Activated CD4-positive, alpha-beta memory T cell treated with anti-CD3 and anti-CD28 coated beads for 36 hours (primary cell): ENCODE results near the gene CEP97. TPM values are rescaled to one million over a fixed set of nuclear protein-coding genes. Genes with fewer than 3 reads are reported as not detected.

Experiments used
- CTCF ChIA-PET: fragments of 350-600 bp; sonication (Branson Sonifier 250); formaldehyde crosslinking; loops from one replicate; lab custom pipeline; 2021; ENCODE audit warnings: antibody characterized with exemption, inconsistent platforms; lab: Charles Lee
- POLR2A ChIA-PET: fragments of 350-600 bp; sonication (Branson Sonifier 250); formaldehyde crosslinking; loops from one replicate; lab custom pipeline; 2021; ENCODE audit warnings: antibody characterized with exemption; lab: Charles Lee
- DNase-seq: peaks from one replicate; pipeline ENCODE4 v3.0.0-alpha.2; 2020
- H3K27ac Mint-ChIP-seq: one replicate; pipeline ENCODE4 v1.8.0; 2021; ENCODE audit warnings: mixed read lengths
- H3K27me3 Mint-ChIP-seq: one replicate; pipeline ENCODE4 v1.8.0; 2021; ENCODE audit warnings: mixed read lengths
- H3K36me3 Mint-ChIP-seq: one replicate; pipeline ENCODE4 v1.8.0; 2021; ENCODE audit warnings: mixed read lengths
- H3K4me1 Mint-ChIP-seq: one replicate; pipeline ENCODE4 v1.8.0; 2021; ENCODE audit warnings: low read depth, mixed read lengths
- H3K4me3 Mint-ChIP-seq: one replicate; pipeline ENCODE4 v1.8.0; 2021; ENCODE audit warnings: mild to moderate bottlenecking, mixed read lengths
- H3K9me3 Mint-ChIP-seq: one replicate; pipeline ENCODE4 v1.8.0; 2021; ENCODE audit warnings: mixed read lengths
- intact Hi-C: fragments of 100-400 bp; cut with micrococcal nuclease; formaldehyde crosslinking; loops from one replicate; pipeline ENCODE4 v1.15.1; 2023
- total RNA-seq, 2 experiments: library from RNA; stranded (reverse); gene quantifications; one replicate each; pipeline ENCODE4 v1.2.3, GENCODE V29; 2021

Gene CEP97
- total RNA-seq, 2 experiments from 2014 or later, result 16.6 to 17.9 TPM

DNA sequence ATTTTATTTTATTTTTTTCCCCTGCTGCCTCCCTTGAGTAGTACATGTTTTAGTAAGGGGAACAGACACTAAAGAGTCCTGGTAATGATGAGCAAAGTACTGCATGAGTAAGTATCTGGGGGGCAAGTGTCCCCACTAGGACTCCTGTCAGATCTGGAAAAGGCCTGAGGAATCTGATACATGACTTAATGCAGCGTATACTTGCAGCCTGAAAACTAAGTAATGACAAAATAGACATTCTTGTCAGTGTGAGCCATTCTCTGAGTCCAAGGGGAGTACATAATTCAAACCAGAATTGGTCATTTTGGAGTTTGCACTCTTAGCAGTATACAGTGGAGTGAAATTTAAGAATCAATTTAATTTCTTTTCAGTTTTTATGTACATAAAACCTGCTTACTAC lies 82.1 kb downstream of the CEP97 start:
- peaks cover 16% of the 10 kb centered on the region for H3K36me3 Mint-ChIP-seq
- ChIA-PET POLR2A (no interaction called here), CTCF (interaction anchor here (0.8 to 13.8 kb wide), 6 partner anchors 8 to 421 kb away, joined by 3 to 391 read pairs (median 4); no protein-coding TSS in a partner anchor)
- H3K4me1 Mint-ChIP-seq, result peaks cover 41% of the 10 kb centered on the region
- H3K27ac Mint-ChIP-seq, result no peak overlapping the region
- no peaks in the 10 kb centered on the region for H3K27me3 Mint-ChIP-seq
- intact Hi-C loops, result loop anchor here (10.0 kb wide), 1 partner anchor 568 kb away; no protein-coding TSS in a partner anchor
- H3K4me3 Mint-ChIP-seq, result no peak overlapping the region
- DNase-seq, result no peak
- no peaks in the 10 kb centered on the region for H3K9me3 Mint-ChIP-seq

DNA sequence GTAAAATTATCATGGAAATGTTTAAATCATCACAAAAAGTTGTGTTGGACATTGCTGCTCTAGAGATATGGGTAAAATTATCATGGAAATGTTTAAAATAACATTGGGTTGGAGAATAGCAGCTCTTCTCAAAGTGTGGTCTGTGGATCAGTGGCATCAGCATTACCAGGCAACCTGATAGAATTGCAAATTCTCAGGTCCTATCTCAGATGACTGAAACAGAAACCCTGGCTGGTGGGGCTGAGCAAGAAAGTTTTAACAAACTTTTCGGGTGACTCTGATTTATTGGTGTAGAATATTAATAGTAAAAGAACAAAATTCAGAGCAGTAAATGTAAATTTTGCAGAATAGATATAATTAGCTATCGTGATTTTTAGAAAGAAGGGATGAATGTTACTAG lies 83.5 kb downstream of the CEP97 start:
- Mint-ChIP-seq H3K9me3 (no peaks in the 10 kb centered on the region), H3K4me3 (no peak overlapping the region), H3K36me3 (peaks cover 13% of the 10 kb centered on the region), H3K27me3 (no peaks in the 10 kb centered on the region), H3K27ac (no peak overlapping the region), H3K4me1 (peaks cover 47% of the 10 kb centered on the region)
- ChIA-PET CTCF (interaction anchor here (0.7 to 13.8 kb wide), 10 partner anchors 9 to 729 kb away, joined by 3 to 391 read pairs (median 4); no protein-coding TSS in a partner anchor), POLR2A (no interaction called here)
- peak; percentile 36 for DNase-seq
- intact Hi-C loops, result loop anchor here (2.0 to 10.0 kb wide), 3 partner anchors 129 to 729 kb away; no protein-coding TSS in a partner anchor

DNA sequence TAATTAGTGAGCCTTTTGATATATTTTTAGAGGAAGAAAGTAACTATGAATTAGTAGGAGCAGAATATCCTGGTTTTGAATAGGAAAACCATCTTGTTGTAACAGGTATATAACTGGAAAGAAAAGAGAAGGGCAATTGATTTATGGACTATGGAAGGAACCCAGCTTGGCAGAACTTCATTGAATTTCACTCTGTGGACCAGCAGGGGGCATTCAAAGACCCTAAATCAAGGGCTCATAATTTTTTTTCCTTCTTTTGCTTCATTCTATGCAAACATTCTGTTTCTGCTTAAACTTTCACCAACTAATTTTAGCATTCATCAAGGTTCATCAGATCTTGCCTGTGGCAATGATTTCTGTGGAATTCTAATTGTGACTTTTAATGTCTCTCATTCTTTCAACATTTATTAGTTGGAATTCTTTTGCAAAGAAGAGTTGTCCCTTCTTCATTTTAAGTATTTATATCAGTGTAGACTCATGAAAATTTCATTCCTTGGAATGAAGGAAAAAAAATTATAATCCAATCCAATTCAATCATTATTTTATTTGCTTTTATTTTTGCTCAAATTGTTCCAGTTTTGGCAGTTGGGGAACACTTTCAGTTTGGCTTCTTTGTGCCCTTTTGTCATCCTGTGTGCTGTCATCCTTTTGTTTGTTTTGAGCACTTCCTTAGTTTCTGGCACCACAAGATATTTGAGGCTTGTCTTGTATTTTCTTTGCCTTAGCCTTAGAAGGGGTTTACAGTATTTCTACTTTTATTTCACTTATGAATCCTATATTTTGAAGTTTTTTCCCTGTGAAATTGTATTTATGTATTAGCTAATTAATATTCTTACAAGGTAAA lies 85.0 kb downstream of the CEP97 start:
- Mint-ChIP-seq H3K27ac (no peak overlapping the region), H3K4me3 (no peak overlapping the region), H3K4me1 (peaks cover 43% of the 10 kb centered on the region), H3K9me3 (no peaks in the 10 kb centered on the region), H3K36me3 (peaks cover 5% of the 10 kb centered on the region), H3K27me3 (no peaks in the 10 kb centered on the region)
- peak; percentile 31 for DNase-seq
- intact Hi-C loops, result loop anchor here (1.0 to 10.0 kb wide), 4 partner anchors 127 to 727 kb away; no protein-coding TSS in a partner anchor
- ChIA-PET CTCF (interaction anchor here (0.5 to 13.8 kb wide), 16 partner anchors 11 to 730 kb away, joined by 3 to 391 read pairs (median 4); no protein-coding TSS in a partner anchor), POLR2A (no interaction called here)

DNA sequence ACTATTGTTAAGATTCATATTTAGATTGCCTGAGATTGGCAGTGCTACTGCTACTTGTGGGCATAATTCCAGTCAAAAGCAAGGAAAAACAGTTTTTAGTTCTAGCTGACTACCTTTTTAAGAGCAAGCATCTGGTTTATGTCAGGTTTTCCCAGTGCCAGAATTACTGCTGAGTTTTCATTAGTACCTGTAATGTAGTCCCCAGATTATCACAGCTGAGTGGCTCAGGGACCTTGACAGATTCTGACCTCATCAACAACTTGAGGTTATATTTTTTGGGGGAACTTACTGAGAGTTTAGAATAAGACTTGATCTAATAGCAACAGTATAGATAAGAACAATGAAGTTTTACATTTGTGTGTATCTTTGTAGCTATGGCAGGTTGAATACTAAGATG lies 85.6 kb downstream of the CEP97 start:
- H3K27ac Mint-ChIP-seq, result no peak overlapping the region
- no peak overlapping the region for H3K4me3 Mint-ChIP-seq
- POLR2A ChIA-PET, result no interaction called here
- peaks cover 45% of the 10 kb centered on the region for H3K4me1 Mint-ChIP-seq
- no peak for DNase-seq
- H3K27me3 Mint-ChIP-seq, result no peaks in the 10 kb centered on the region
- intact Hi-C loops, result no loop called here
- H3K9me3 Mint-ChIP-seq, result no peaks in the 10 kb centered on the region
- peaks cover 3% of the 10 kb centered on the region for H3K36me3 Mint-ChIP-seq
- CTCF ChIA-PET, result interaction anchor here (0.8 to 13.8 kb wide), 9 partner anchors 12 to 729 kb away, joined by 3 to 391 read pairs (median 6); no protein-coding TSS in a partner anchor

DNA sequence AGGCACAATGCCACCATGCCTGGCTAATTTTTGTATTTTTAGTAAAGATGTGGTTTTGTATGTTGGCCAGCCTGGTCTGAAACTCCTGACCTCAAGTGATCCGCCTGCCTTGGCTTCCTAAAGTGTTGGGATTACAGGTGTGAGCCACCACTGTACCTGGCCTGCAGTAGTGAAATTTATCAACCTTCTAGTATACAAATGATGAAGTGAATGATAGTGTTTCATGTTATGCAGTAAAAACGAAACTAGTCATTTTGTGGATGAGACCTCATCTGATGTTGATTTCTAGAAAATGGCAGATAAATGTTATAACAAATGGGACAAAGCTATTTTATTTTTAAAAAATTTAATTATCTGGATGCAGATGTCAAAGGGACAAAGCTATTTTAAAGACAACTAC lies 87.5 kb downstream of the CEP97 start:
- H3K4me3 Mint-ChIP-seq, result no peak overlapping the region
- H3K27ac Mint-ChIP-seq, result no peak overlapping the region
- intact Hi-C loops, result loop anchor here (1.0 to 2.0 kb wide), 2 partner anchors 14 to 281 kb away; no protein-coding TSS in a partner anchor
- ChIA-PET POLR2A (interaction anchor here (1.0 to 1.9 kb wide), 2 partner anchors 16 to 38 kb away, joined by 5 to 6 read pairs; partner anchors contain the start of gene NFKBIZ), CTCF (interaction anchor here (1.0 to 13.8 kb wide), 10 partner anchors 10 to 416 kb away, joined by 3 to 391 read pairs (median 4); no protein-coding TSS in a partner anchor)
- H3K36me3 Mint-ChIP-seq, result peaks cover 4% of the 10 kb centered on the region
- H3K9me3 Mint-ChIP-seq, result no peaks in the 10 kb centered on the region
- H3K27me3 Mint-ChIP-seq, result no peaks in the 10 kb centered on the region
- DNase-seq, result peak; percentile 30
- H3K4me1 Mint-ChIP-seq, result peaks cover 50% of the 10 kb centered on the region

DNA sequence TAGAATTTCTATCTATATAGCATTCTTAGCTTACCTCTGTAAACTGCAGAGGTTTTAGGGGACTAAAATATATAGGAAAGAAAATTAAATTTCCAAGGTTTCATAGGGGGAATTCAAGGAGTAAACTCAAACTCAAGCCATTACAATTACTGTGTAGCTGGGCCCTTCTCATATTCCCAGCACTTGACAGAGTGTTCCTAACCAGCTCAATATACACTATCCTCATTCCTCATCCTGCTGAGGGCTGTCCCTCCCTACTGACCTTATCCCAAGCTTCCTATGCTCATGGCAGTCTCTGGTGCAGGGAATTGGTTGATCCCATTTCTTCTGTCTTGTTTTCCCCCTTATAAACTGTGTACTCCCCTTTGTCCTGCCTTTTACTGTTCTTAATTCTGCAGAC lies 88.5 kb downstream of the CEP97 start:
- no peak overlapping the region for H3K27ac Mint-ChIP-seq

DNA sequence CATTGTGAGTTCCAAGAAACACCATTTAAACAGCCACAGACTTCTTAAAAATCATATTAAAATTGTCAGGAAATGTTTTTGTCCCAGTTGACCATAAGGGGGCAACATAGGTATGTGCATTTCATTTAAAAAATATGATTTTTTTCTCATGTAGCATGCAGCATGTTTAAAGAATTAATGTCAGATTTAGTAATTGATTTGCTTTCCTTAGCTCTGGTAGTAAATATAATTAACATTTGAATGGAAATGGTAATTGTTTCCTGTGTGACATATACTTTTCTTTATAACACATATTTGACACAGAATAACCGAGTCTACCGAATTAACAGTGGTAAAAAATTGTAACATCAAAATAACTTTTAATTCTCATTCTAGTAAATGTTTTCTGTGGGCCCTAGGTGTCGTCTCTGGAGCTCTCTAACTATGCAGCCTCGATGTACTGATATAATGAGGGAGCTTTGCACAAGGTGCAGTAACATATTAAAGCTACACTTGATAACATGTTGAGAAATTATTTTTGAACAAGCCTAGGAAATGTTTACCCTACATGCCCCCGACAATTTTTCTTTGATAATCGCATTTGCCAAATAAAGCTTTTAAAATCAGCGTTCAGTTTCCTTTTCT lies 89.5 kb downstream of the CEP97 start:
- no peaks in the 10 kb centered on the region for H3K27me3 Mint-ChIP-seq
- intact Hi-C loops, result loop anchor here (1.0 to 2.0 kb wide), 3 partner anchors 36 to 411 kb away; no protein-coding TSS in a partner anchor
- H3K27ac Mint-ChIP-seq, result no peak overlapping the region
- peaks cover 42% of the 10 kb centered on the region for H3K4me1 Mint-ChIP-seq
- H3K9me3 Mint-ChIP-seq, result no peaks in the 10 kb centered on the region
- CTCF ChIA-PET, result interaction anchor here (0.5 to 13.8 kb wide), 20 partner anchors 9 to 725 kb away, joined by 3 to 391 read pairs (median 5); partner anchors contain the start of genes NFKBIZ and NXPE3
- no peak overlapping the region for H3K4me3 Mint-ChIP-seq
- POLR2A ChIA-PET, result interaction anchor here (0.7 to 1.2 kb wide), 3 partner anchors 14 to 38 kb away, joined by 3 to 4 read pairs (median 4); partner anchors contain the start of gene NFKBIZ
- H3K36me3 Mint-ChIP-seq, result peaks cover 13% of the 10 kb centered on the region
- no peak for DNase-seq

More for the DNA sequence above, 88.5 kb downstream of the CEP97 start:
- Mint-ChIP-seq H3K4me3 (no peak overlapping the region), H3K27me3 (no peaks in the 10 kb centered on the region), H3K36me3 (peaks cover 13% of the 10 kb centered on the region), H3K9me3 (no peaks in the 10 kb centered on the region), H3K4me1 (peaks cover 49% of the 10 kb centered on the region)
- ChIA-PET CTCF (interaction anchor here (1.0 to 13.8 kb wide), 10 partner anchors 11 to 414 kb away, joined by 3 to 391 read pairs (median 4); no protein-coding TSS in a partner anchor), POLR2A (interaction anchor here (1.9 kb wide), 1 partner anchor 36 kb away, joined by 5 read pairs; the partner anchor contains the start of gene NFKBIZ)
- DNase-seq, result no peak
- intact Hi-C loops, result loop anchor here (1.0 to 2.0 kb wide), 4 partner anchors 13 to 412 kb away; no protein-coding TSS in a partner anchor

DNA sequence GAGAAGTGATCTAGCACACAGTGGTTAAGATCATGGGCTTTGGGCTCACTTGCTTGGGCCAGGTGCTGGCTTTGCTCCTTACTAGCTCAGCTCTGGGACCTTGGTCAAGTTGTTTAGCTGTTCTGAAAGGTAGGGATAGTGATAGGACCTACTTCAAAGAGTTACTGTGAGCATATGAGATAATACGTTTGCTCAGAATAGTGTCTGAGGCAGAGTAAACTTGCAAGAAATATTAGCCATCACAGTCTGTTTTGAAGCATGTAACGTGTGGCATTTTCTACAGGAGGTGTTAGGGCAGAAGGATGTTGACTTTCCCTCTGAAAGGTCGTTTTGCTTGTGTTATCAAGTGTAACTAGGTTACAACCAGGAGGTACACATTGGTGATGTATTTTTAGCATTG lies 90.4 kb downstream of the CEP97 start:
- peaks cover 40% of the 10 kb centered on the region for H3K4me1 Mint-ChIP-seq
- CTCF ChIA-PET, result interaction anchor here (0.7 to 13.8 kb wide), 12 partner anchors 10 to 722 kb away, joined by 3 to 391 read pairs (median 6); partner anchors contain the start of genes NFKBIZ and NXPE3
- H3K9me3 Mint-ChIP-seq, result no peaks in the 10 kb centered on the region
- POLR2A ChIA-PET, result interaction anchor here (1.2 kb wide), 1 partner anchor 35 kb away, joined by 4 read pairs; the partner anchor contains the start of gene NFKBIZ
- H3K27me3 Mint-ChIP-seq, result no peaks in the 10 kb centered on the region
- H3K4me3 Mint-ChIP-seq, result no peak overlapping the region
- intact Hi-C loops, result no loop called here
- H3K27ac Mint-ChIP-seq, result no peak overlapping the region
- DNase-seq, result no peak
- peaks cover 13% of the 10 kb centered on the region for H3K36me3 Mint-ChIP-seq

DNA sequence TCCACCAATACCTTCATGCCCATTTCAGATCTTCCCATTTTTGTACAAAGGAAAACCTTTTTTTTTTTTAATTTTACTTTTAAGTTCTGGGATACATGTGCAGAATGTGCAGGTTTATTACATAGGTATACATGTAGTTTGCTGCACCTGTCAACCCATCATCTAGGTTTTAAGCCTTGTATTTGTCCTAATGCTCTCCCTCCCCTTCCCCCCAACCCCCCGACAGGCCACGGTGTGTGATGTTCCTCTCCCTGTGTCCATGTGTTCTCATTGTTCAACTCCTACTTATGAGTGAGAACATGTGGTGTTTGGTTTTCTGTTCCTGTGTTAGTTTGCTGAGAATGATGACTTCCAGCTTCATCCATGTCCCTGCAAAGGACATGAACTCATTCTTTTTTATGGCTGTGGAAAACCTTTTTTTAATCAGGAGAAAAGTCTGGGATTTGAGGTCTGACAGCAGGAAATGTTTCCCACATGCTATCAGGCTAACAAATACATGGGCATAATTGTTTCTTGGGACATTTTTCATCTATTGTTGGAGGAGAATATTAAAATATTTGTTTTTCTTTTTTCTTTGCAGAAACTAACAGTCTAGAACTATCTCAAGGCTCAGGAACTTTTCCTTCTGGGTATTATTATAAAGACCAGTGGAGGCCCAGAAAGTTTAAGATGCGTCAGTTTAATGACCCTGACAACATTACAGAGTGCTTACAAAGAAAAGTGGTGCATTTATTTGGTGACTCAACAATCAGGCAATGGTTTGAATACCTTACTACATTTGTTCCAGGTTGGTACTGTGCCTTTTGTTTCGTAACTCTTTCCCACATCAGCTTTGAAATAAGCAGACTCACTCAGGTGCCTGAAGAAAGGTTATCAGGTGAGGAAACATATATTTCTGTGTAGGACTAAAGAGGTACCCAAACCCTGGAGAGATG lies 92.1 kb downstream of the CEP97 start:
- Mint-ChIP-seq H3K9me3 (no peaks in the 10 kb centered on the region), H3K27ac (no peak overlapping the region), H3K27me3 (no peaks in the 10 kb centered on the region), H3K4me3 (no peak overlapping the region), H3K4me1 (peaks cover 35% of the 10 kb centered on the region), H3K36me3 (peaks cover 23% of the 10 kb centered on the region)
- DNase-seq, result no peak
- CTCF ChIA-PET, result interaction anchor here (0.6 to 3.1 kb wide), 5 partner anchors 8 to 413 kb away, joined by 3 to 22 read pairs (median 5); no protein-coding TSS in a partner anchor
- intact Hi-C loops, result no loop called here
- POLR2A ChIA-PET, result interaction anchor here (2.1 kb wide), 1 partner anchor 33 kb away, joined by 6 read pairs; the partner anchor contains the start of gene NFKBIZ

DNA sequence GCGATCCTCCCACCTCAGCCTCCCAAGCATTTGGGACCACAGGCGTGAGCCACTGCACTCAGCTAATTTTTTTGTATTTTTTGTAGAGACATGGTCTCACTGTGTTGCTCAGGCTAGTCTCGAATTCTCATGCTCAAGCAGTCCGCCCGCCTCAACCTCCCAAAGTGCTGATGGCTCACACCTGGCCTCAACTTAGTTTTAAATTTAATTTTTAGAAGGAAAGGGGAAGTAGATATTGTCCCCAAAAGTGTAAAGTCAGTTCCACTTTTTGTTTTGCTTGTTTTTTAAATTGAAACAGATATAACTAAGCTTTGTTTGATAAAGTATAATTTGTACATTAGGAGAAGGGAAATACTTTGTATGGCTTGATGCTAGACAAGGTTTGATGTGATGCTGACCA lies 93.6 kb downstream of the CEP97 start:
- ChIA-PET CTCF (interaction anchor here (0.7 to 3.1 kb wide), 8 partner anchors 10 to 411 kb away, joined by 3 to 22 read pairs (median 4); no protein-coding TSS in a partner anchor), POLR2A (interaction anchor here (2.1 kb wide), 1 partner anchor 31 kb away, joined by 6 read pairs; the partner anchor contains the start of gene NFKBIZ)
- H3K27ac Mint-ChIP-seq, result no peak overlapping the region
- H3K27me3 Mint-ChIP-seq, result no peaks in the 10 kb centered on the region
- H3K4me3 Mint-ChIP-seq, result no peak overlapping the region
- no peaks in the 10 kb centered on the region for H3K9me3 Mint-ChIP-seq
- DNase-seq, result no peak
- intact Hi-C loops, result no loop called here
- peaks cover 31% of the 10 kb centered on the region for H3K36me3 Mint-ChIP-seq
- peaks cover 33% of the 10 kb centered on the region for H3K4me1 Mint-ChIP-seq
